ENCODE results near the gene COL6A2. TPM values are rescaled to one million over a fixed set of nuclear protein-coding genes. Genes with fewer than 3 reads are reported as not detected.

COL6A2 gene
- polyA plus RNA-seq, 3 donors: 0.01 TPM; not detected in 2

DNA sequence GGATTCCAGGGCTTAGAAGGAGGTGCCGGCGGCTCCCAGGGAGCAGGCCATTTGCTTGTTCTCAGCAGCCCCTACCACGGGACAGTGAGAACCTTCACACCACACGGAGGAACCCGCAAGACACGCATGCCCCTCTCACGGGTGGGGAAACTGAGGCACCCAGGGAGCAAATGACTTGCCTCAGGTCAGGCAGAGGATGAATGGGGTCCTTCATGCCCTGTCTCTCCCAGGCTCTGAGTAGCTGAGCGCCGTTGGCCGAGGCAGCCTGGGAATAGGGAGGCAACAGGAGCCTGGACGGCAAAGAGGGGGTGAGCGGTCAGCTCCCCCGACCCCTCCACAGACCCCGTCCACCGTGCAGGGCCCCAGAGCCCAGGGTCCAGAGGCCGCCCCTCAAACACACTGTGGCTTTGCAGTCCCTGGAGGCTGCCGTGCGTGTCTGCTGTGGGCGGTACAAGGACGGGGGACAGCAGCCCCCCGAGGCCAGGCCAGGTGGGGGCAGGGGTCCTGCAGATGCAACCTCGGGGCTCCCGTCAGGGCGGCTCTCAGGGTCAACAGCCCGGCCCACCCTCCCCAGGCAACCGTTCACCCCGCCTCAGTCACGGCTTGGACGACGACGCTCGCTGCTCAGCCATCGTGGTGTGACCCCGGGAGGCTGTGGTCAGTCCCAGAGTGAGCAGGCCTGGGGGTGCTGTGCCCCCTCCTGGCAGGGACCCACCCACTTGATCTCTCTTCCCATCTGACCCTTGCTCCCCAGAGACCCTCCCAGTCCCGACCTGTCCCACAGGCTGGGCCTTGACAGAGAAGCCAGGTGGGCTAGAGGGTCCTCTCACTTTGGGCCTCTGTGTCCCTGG lies 15.8 kb upstream of the COL6A2 start:
- no peaks in the 10 kb centered on the region for H4K20me1 ChIP-seq (ENCODE audit: insufficient read depth, low read length)
- H3K36me3 ChIP-seq (replicated peaks in 1 of 2; ENCODE audit: control insufficient read depth in 1 of 2, insufficient read depth in 2 of 2, low read length in 2 of 2): no peaks in the 10 kb centered on the region
- no peaks in the 10 kb centered on the region for H3K27me3 ChIP-seq (ENCODE audit: control insufficient read depth in 2 of 2, insufficient read depth in 2 of 2, low read length in 2 of 2)
- Mint-ChIP-seq H3K4me1 (no peaks in the 10 kb centered on the region), H3K27me3 (ENCODE audit: low read depth in 3 of 3) (peaks cover 0 to 3% (median 0%) of the 10 kb centered on the region in 3 donors), H3K27ac (no peak overlapping the region), H3K36me3 (no peaks in the 10 kb centered on the region), H3K9me3 (peaks cover 3 to 15% (median 7%) of the 10 kb centered on the region in 7 donors), H3K4me3 (no peak overlapping the region)
- no peak overlapping the region for H3K4me2 ChIP-seq (replicated peaks; ENCODE audit: extremely low read depth, low read length, poor library complexity, severe bottlenecking)
- DNase-seq: no peak
- TF ChIP-seq, protein P1, sequence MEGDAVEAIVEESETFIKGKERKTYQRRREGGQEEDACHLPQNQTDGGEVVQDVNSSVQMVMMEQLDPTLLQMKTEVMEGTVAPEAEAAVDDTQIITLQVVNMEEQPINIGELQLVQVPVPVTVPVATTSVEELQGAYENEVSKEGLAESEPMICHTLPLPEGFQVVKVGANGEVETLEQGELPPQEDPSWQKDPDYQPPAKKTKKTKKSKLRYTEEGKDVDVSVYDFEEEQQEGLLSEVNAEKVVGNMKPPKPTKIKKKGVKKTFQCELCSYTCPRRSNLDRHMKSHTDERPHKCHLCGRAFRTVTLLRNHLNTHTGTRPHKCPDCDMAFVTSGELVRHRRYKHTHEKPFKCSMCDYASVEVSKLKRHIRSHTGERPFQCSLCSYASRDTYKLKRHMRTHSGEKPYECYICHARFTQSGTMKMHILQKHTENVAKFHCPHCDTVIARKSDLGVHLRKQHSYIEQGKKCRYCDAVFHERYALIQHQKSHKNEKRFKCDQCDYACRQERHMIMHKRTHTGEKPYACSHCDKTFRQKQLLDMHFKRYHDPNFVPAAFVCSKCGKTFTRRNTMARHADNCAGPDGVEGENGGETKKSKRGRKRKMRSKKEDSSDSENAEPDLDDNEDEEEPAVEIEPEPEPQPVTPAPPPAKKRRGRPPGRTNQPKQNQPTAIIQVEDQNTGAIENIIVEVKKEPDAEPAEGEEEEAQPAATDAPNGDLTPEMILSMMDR (IDR thresholded peaks at IDR 0.05): no peak
- H3K4me1 ChIP-seq (ENCODE audit: control insufficient read depth in 1 of 2, insufficient read depth in 2 of 2, low read length in 2 of 2): no peaks in the 10 kb centered on the region
- intact Hi-C loops (cut with micrococcal nuclease): no loop called here
- no peak overlapping the region for H2AFZ ChIP-seq (ENCODE audit: insufficient read depth, low read depth, low read length, poor library complexity, severe bottlenecking)
- 92% methylated on average over 29 of the region's 35 CpGs for WGBS (ENCODE audit: insufficient coverage)
- no peak overlapping the region for H3K4me3 ChIP-seq (replicated peaks in 1 of 3; ENCODE audit: low read depth in 2 of 3, low read length in 3 of 3)
- peaks cover 0 to 11% of the 10 kb centered on the region in 2 donors for H3K9me3 ChIP-seq (replicated peaks in 1 of 2; ENCODE audit: control insufficient read depth in 1 of 2, insufficient read depth in 1 of 2, low read length in 2 of 2)
- no peak overlapping the region for H3K27ac ChIP-seq (ENCODE audit: low read depth in 1 of 2, low read length in 2 of 2)
- H3K79me2 ChIP-seq (ENCODE audit: insufficient read depth, low read length): no peaks in the 10 kb centered on the region
- no peak overlapping the region for H3K9ac ChIP-seq (ENCODE audit: insufficient read depth, low read length, poor library complexity, severe bottlenecking)

DNA sequence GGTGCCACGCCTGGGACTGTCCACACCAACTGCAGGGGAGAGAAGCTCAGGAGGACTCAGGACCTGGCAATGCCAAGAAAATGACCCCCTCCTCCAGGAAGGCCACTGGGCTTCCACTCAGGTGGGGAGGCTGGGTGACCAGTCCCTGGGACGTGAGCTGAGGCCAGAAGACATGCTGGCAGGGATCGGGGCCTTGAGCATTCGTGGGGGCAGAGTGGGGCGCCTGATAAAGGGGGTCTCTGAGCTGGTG lies 15.3 kb upstream of the COL6A2 start:
- peaks cover 3 to 16% (median 11%) of the 10 kb centered on the region in 7 donors for H3K9me3 Mint-ChIP-seq
- H3K27me3 ChIP-seq (ENCODE audit: control insufficient read depth in 2 of 2, insufficient read depth in 2 of 2, low read length in 2 of 2): no peaks in the 10 kb centered on the region
- intact Hi-C loops (cut with micrococcal nuclease): no loop called here
- no peak overlapping the region for H3K4me3 ChIP-seq (replicated peaks in 1 of 3; ENCODE audit: low read depth in 2 of 3, low read length in 3 of 3)
- H3K4me1 ChIP-seq (ENCODE audit: control insufficient read depth in 1 of 2, insufficient read depth in 2 of 2, low read length in 2 of 2): no peaks in the 10 kb centered on the region
- DNase-seq: no peak
- H3K9ac ChIP-seq (ENCODE audit: insufficient read depth, low read length, poor library complexity, severe bottlenecking): no peak overlapping the region
- H3K36me3 ChIP-seq (replicated peaks in 1 of 2; ENCODE audit: control insufficient read depth in 1 of 2, insufficient read depth in 2 of 2, low read length in 2 of 2): no peaks in the 10 kb centered on the region
- peaks cover 0 to 12% of the 10 kb centered on the region in 2 donors for H3K9me3 ChIP-seq (replicated peaks in 1 of 2; ENCODE audit: control insufficient read depth in 1 of 2, insufficient read depth in 1 of 2, low read length in 2 of 2)
- H3K4me3 Mint-ChIP-seq: no peak overlapping the region
- H3K27ac ChIP-seq (ENCODE audit: low read depth in 1 of 2, low read length in 2 of 2): no peak overlapping the region
- H3K27me3 Mint-ChIP-seq (ENCODE audit: low read depth in 3 of 3): peaks cover 0 to 3% (median 0%) of the 10 kb centered on the region in 3 donors
- 92% methylated on average over 5 of the region's 5 CpGs for WGBS (ENCODE audit: insufficient coverage)
- no peaks in the 10 kb centered on the region for H3K79me2 ChIP-seq (ENCODE audit: insufficient read depth, low read length)
- no peak overlapping the region for H2AFZ ChIP-seq (ENCODE audit: insufficient read depth, low read depth, low read length, poor library complexity, severe bottlenecking)
- H3K27ac Mint-ChIP-seq: no peak overlapping the region
- no peaks in the 10 kb centered on the region for H3K36me3 Mint-ChIP-seq
- no peak overlapping the region for H3K4me2 ChIP-seq (replicated peaks; ENCODE audit: extremely low read depth, low read length, poor library complexity, severe bottlenecking)
- no peaks in the 10 kb centered on the region for H3K4me1 Mint-ChIP-seq
- H4K20me1 ChIP-seq (ENCODE audit: insufficient read depth, low read length): no peaks in the 10 kb centered on the region
- TF ChIP-seq, protein P1 (IDR thresholded peaks at IDR 0.05): no peak

All from CD14-positive monocyte (primary cell).